ENCODE data around the gene TMEM52B. TPM values are rescaled to one million over a fixed set of nuclear protein-coding genes. Genes with fewer than 3 reads are reported as not detected.
"Not testable (repeated sequence)": the region's sequence is repeated elsewhere in the genome, so short reads cannot be mapped to it uniquely, and the experiment has no call there.

The TMEM52B gene
- total RNA-seq, 2 experiments from 2014 or later = not detected

- H3K9me3 ChIP-seq (ENCODE audit: control insufficient read depth in 1 of 2, insufficient read depth in 1 of 2, low read length in 2 of 2) = no peaks in the 10 kb centered on the region
- H3K27ac Mint-ChIP-seq = peak overlapping the region; percentile 98
- H3K4me3 Mint-ChIP-seq = peak overlapping the region; percentile 95
- POLR2A ChIA-PET = no interaction called here
- peak in 2 of 14 experiments; percentile 17 to 56 for DNase-seq
- TF ChIP-seq CTCF (IDR thresholded peaks at IDR 0.05) = no peak
- no peaks in the 10 kb centered on the region for H3K9me3 Mint-ChIP-seq
- H3K27me3 ChIP-seq (ENCODE audit: control insufficient read depth in 1 of 2, insufficient read depth in 2 of 2, low read length in 2 of 2) = no peaks in the 10 kb centered on the region
- H3K4me1 Mint-ChIP-seq (ENCODE audit: low read depth) = peaks cover 31% of the 10 kb centered on the region
- H3K27ac ChIP-seq (ENCODE audit: low read depth in 1 of 2, low read length in 2 of 2) = no peak overlapping the region
- intact Hi-C loops (cut with DNase I, micrococcal nuclease) = loop anchor here (10.0 kb wide), 3 partner anchors 149 to 561 kb away; partner anchors contain the start of gene CLEC2B (in 1 of the 2)
- peaks cover 6% of the 10 kb centered on the region for H3K27me3 Mint-ChIP-seq
- H3K36me3 Mint-ChIP-seq (ENCODE audit: low read depth) = peaks cover 39% of the 10 kb centered on the region
- CTCF ChIA-PET = interaction anchor here (2.1 kb wide), 1 partner anchor 20 kb away, joined by 8 read pairs; no protein-coding TSS in a partner anchor
- H3K4me1 ChIP-seq (ENCODE audit: insufficient read depth, low read length) = peaks cover 31% of the 10 kb centered on the region
- no peak overlapping the region for H3K4me3 ChIP-seq (ENCODE audit: low read length)
- H3K36me3 ChIP-seq (ENCODE audit: insufficient read depth, low read length) = peaks cover 12% of the 10 kb centered on the region
- no peak for ATAC-seq (ENCODE audit: poor library complexity)
Observed at GRCh38 chr12:10215436-10215835, 36.6 kb downstream of the TMEM52B start.

GRCh38 chr12:10215946-10216345 is 37.1 kb downstream of the TMEM52B start:
- ATAC-seq (ENCODE audit: poor library complexity); H3K27me3 Mint-ChIP-seq; H3K27ac ChIP-seq (ENCODE audit: low read depth in 1 of 2, low read length in 2 of 2); H3K27me3 ChIP-seq (ENCODE audit: control insufficient read depth in 1 of 2, insufficient read depth in 2 of 2, low read length in 2 of 2); H3K9me3 Mint-ChIP-seq; H3K4me3 ChIP-seq (ENCODE audit: low read length); H3K9me3 ChIP-seq (ENCODE audit: control insufficient read depth in 1 of 2, insufficient read depth in 1 of 2, low read length in 2 of 2): not testable (repeated sequence)
- DNase-seq = peak in 2 of 14 experiments; percentile 41 to 52
- peaks cover 44% of the 10 kb centered on the region for H3K36me3 Mint-ChIP-seq (ENCODE audit: low read depth)
- H3K4me1 Mint-ChIP-seq (ENCODE audit: low read depth) = peaks cover 31% of the 10 kb centered on the region
- ChIA-PET CTCF (interaction anchor here (2.1 kb wide), 1 partner anchor 20 kb away, joined by 8 read pairs; no protein-coding TSS in a partner anchor), POLR2A (interaction anchor here (0.7 kb wide), 1 partner anchor 1273 kb away, joined by 3 read pairs; no protein-coding TSS in a partner anchor)
- intact Hi-C loops (cut with DNase I, micrococcal nuclease) = loop anchor here (10.0 kb wide), 3 partner anchors 149 to 561 kb away; partner anchors contain the start of gene CLEC2B (in 1 of the 2)
- peak overlapping the region; percentile 95 for H3K4me3 Mint-ChIP-seq
- H3K4me1 ChIP-seq (ENCODE audit: insufficient read depth, low read length) = peaks cover 31% of the 10 kb centered on the region
- H3K27ac Mint-ChIP-seq = peak overlapping the region; percentile 98
- H3K36me3 ChIP-seq (ENCODE audit: insufficient read depth, low read length) = peaks cover 16% of the 10 kb centered on the region

- Mint-ChIP-seq H3K9me3 (no peaks in the 10 kb centered on the region), H3K27me3 (no peaks in the 10 kb centered on the region), H3K4me1 (ENCODE audit: low read depth) (peaks cover 25% of the 10 kb centered on the region), H3K36me3 (ENCODE audit: low read depth) (peaks cover 56% of the 10 kb centered on the region), H3K4me3 (no peak overlapping the region), H3K27ac (no peak overlapping the region)
- ChIA-PET POLR2A (no interaction called here), CTCF (no interaction called here)
- Histone ChIP-seq H3K27ac (ENCODE audit: low read depth in 1 of 2, low read length in 2 of 2) (no peak overlapping the region), H3K4me3 (ENCODE audit: low read length) (no peak overlapping the region), H3K27me3 (ENCODE audit: control insufficient read depth in 1 of 2, insufficient read depth in 2 of 2, low read length in 2 of 2) (no peaks in the 10 kb centered on the region), H3K4me1 (ENCODE audit: insufficient read depth, low read length) (peaks cover 24% of the 10 kb centered on the region), H3K9me3 (ENCODE audit: control insufficient read depth in 1 of 2, insufficient read depth in 1 of 2, low read length in 2 of 2) (no peaks in the 10 kb centered on the region), H3K36me3 (ENCODE audit: insufficient read depth, low read length) (peaks cover 34% of the 10 kb centered on the region)
- DNase-seq = no peak
- intact Hi-C loops (cut with DNase I, micrococcal nuclease) = loop anchor here (10.0 kb wide), 3 partner anchors 147 to 563 kb away; partner anchors contain the start of gene CLEC2B (in 1 of the 2)
- ATAC-seq (ENCODE audit: poor library complexity) = no peak
- no peak for TF ChIP-seq CTCF (IDR thresholded peaks at IDR 0.05)
Observed at GRCh38 chr12:10218021-10218420, 39.2 kb downstream of the TMEM52B start.

Measured in CD4-positive, alpha-beta T cell (primary cell).